ENCODE data around the gene KDSR. TPM values are rescaled to one million over a fixed set of nuclear protein-coding genes. Genes with fewer than 3 reads are reported as not detected.

KDSR gene
- total RNA-seq (ENCODE audit: low replicate concordance): 50.2 and 52.7 TPM in 2 replicates
- long read RNA-seq, full-length matches to known transcripts: 92 of 110 reads
- long read RNA-seq, partial matches to known transcripts: 10 of 110 reads
- long read RNA-seq, other reads (novel, unspliced or antisense): 8 of 110 reads

GRCh38 chr18:63367053-63367953, at the start of gene KDSR:
KDSR (minus strand) TSS chr18:63367206; CDS start chr18:63367118, 88 bp downstream.
- H3K27ac Mint-ChIP-seq: peak within 1 kb of the TSS; percentile 92
- DNase-seq (ENCODE audit: extremely low spot score, unreplicated experiment): peak; percentile 94
- H3K4me1 Mint-ChIP-seq (ENCODE audit: unreplicated experiment): peaks cover 13% of the 10 kb centered on the region
- no peak for TF ChIP-seq CTCF (conservative IDR thresholded peaks at IDR 0.05)
- peaks cover 15% of the 10 kb centered on the region for H3K36me3 Mint-ChIP-seq
- H3K4me3 Mint-ChIP-seq: peak within 1 kb of the TSS; percentile 99
- H3K9me3 Mint-ChIP-seq: no peaks in the 10 kb centered on the region
- no peaks in the 10 kb centered on the region for H3K27me3 Mint-ChIP-seq

GRCh38 chr18:63412953-63413352, 45.9 kb upstream of the KDSR start:
- no peak for TF ChIP-seq CTCF (conservative IDR thresholded peaks at IDR 0.05)
- Mint-ChIP-seq H3K27me3 (no peaks in the 10 kb centered on the region), H3K36me3 (peaks cover 32% of the 10 kb centered on the region), H3K27ac (no peak overlapping the region), H3K4me3 (no peak overlapping the region), H3K4me1 (ENCODE audit: unreplicated experiment) (no peaks in the 10 kb centered on the region), H3K9me3 (no peaks in the 10 kb centered on the region)
- DNase-seq (ENCODE audit: extremely low spot score, unreplicated experiment): no peak

- Mint-ChIP-seq H3K9me3 (no peaks in the 10 kb centered on the region), H3K36me3 (peaks cover 41% of the 10 kb centered on the region), H3K4me1 (ENCODE audit: unreplicated experiment) (no peaks in the 10 kb centered on the region), H3K4me3 (no peak overlapping the region), H3K27ac (peak overlapping the region; percentile 49), H3K27me3 (no peaks in the 10 kb centered on the region)
- no peak for DNase-seq (ENCODE audit: extremely low spot score, unreplicated experiment)
- no peak for TF ChIP-seq CTCF (conservative IDR thresholded peaks at IDR 0.05)
Measured at GRCh38 chr18:63410792-63411191, 43.8 kb upstream of the KDSR start.

GRCh38 chr18:63409301-63409700, 42.3 kb upstream of the KDSR start:
- DNase-seq (ENCODE audit: extremely low spot score, unreplicated experiment): no peak
- TF ChIP-seq CTCF (conservative IDR thresholded peaks at IDR 0.05): no peak
- peaks cover 33% of the 10 kb centered on the region for H3K36me3 Mint-ChIP-seq
- H3K9me3 Mint-ChIP-seq: no peaks in the 10 kb centered on the region
- H3K27me3 Mint-ChIP-seq: no peaks in the 10 kb centered on the region
- no peak overlapping the region for H3K4me3 Mint-ChIP-seq
- no peak overlapping the region for H3K27ac Mint-ChIP-seq
- no peaks in the 10 kb centered on the region for H3K4me1 Mint-ChIP-seq (ENCODE audit: unreplicated experiment)

GRCh38 chr18:63407734-63408133, 40.7 kb upstream of the KDSR start:
- Mint-ChIP-seq H3K27ac (no peak overlapping the region), H3K36me3 (peaks cover 34% of the 10 kb centered on the region), H3K4me1 (ENCODE audit: unreplicated experiment) (no peaks in the 10 kb centered on the region), H3K27me3 (no peaks in the 10 kb centered on the region), H3K4me3 (no peak overlapping the region), H3K9me3 (no peaks in the 10 kb centered on the region)
- no peak for DNase-seq (ENCODE audit: extremely low spot score, unreplicated experiment)
- TF ChIP-seq CTCF (conservative IDR thresholded peaks at IDR 0.05): no peak

Data from type B pancreatic cell (in vitro differentiated cells).